Dermis microvascular lymphatic vessel endothelial cell (primary cell): ENCODE data around the gene ARMC12. TPM values are rescaled to one million over a fixed set of nuclear protein-coding genes. Genes with fewer than 3 reads are reported as not detected.

Experiments used
- DNase-seq, 2 donors: peaks; one replicate each; pipeline versions ENCODE4 v3.0.0 to v3.0.0-alpha.2; 2010; ENCODE audit warnings: low read depth in 2 of 2
- total RNA-seq: library from RNA; depleted of rRNA; stranded (reverse); fragments of >200 nt; gene quantifications from 2 replicates; pipeline ENCODE4 v1.2.1, GENCODE V29; 2014

Gene ARMC12
- total RNA-seq, 1 donor from 2014 or later: 0.39 TPM

- DNase-seq: no peak
These were observed 38.2 kb downstream of the ARMC12 start for GRCh38 chr6:35775031-35775430.

- DNase-seq: no peak
These were observed 39.8 kb downstream of the ARMC12 start, which contains the start of gene CLPSL2 for GRCh38 chr6:35776364-35777215. Gene CLPSL2, plus strand, starts transcription at chr6:35776598. Its CDS starts 21 bp downstream, at chr6:35776619.

GRCh38 chr6:35777356-35778102, 40.7 kb downstream of the ARMC12 start:
- DNase-seq: no peak

- no peak for DNase-seq
These were observed 41.6 kb downstream of the ARMC12 start for GRCh38 chr6:35778437-35778836.

- no peak for DNase-seq
These were observed 43.9 kb downstream of the ARMC12 start, which contains the start of gene CLPSL1 for GRCh38 chr6:35780719-35781118. Gene CLPSL1, plus strand, starts transcription at chr6:35781019. Its CDS starts 92 bp downstream, at chr6:35781111.

DNA sequence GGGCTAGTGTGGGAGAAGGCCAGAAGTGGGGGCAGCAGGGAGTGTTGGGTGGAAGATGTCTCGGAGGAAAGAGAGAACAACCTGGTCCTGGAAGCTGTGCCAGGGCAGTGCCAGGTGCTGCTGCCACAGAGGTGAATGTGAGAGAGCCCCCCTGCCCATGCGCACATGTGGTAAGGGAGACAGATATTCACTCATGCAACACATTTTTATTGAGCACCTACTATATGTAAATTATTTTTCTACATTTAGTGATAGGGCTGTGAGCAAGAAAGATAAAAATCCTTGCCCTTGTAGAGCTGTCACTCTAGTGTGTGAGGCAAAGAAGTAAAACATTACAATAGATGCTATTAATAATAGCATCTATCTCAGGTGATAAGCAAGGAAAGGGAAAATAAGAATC, 44.5 kb downstream of the ARMC12 start:
- DNase-seq: no peak

GRCh38 chr6:35782424-35782823, 45.6 kb downstream of the ARMC12 start:
- no peak for DNase-seq

- DNase-seq: no peak
These were observed 47.4 kb downstream of the ARMC12 start for GRCh38 chr6:35784200-35784599.

DNA sequence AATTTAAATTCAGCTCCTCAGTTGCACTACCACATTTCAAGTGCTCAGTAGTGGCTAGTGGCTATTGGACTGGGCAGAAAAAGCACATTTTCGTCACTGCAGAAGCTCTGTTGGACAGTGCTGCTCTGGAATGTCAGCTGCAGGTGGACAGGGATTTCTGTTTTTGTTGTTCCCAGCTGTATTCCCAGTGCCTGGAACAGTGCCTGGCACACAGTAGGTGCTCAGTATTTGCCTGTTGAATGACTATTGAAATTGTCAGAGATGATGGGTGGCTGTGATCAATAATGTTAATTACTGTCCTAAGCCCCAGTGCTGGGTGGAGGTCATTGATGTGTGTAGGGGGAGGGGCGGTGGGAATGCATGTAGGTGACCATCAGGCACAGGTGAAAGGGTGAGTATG, 49.4 kb downstream of the ARMC12 start:
- no peak for DNase-seq

- DNase-seq: no peak
These were observed 50.0 kb downstream of the ARMC12 start for GRCh38 chr6:35786810-35787209.

- no peak for DNase-seq
These were observed 50.7 kb downstream of the ARMC12 start for GRCh38 chr6:35787266-35788218.

DNA sequence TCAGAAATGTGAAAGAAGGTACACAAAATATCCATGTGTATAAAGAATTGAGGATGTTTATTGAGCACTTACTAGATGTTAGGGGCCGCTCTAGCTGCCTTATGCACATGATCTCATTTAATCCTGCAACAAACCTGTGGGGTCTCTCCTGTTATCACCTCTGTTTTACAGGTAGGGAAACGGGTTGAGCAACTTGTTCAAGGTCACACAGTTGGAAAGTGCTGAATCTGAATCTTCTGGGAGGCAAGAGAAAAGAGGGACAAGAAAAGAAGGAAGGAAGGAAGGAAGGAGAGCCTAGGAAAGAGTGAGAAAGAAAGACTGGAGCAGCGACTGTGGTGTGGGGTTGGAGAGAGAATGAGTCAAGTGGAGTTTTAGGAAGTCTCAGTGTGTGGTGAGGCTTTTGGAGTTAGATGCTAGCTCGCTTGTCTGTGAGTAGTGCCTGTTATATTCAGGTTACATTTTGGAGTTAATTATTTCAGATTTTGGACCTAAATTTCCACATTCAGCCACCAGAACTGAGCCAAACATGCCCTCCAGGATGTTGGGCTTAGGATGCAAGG, 51.7 kb downstream of the ARMC12 start:
- DNase-seq: no peak

DNA sequence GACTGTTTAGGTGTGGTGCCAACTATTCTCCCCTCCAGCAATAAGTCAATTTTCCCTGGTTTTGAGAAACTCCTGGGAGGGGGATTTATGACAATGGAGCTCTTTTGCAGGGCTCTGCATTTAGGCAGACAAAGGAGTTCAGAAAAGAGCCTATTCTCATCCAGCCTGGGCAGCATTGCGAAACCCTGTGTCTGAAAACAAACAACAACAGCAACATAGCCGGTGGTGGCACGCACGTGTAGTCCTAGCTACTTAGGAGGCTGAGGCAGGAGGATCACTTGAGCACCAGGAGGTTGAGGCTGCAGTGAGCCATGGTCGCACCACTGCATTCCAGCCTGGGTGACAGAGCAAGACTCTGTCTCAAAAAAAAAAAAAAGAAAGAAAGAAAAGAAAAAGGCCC, 53.9 kb downstream of the ARMC12 start:
- no peak for DNase-seq

DNA sequence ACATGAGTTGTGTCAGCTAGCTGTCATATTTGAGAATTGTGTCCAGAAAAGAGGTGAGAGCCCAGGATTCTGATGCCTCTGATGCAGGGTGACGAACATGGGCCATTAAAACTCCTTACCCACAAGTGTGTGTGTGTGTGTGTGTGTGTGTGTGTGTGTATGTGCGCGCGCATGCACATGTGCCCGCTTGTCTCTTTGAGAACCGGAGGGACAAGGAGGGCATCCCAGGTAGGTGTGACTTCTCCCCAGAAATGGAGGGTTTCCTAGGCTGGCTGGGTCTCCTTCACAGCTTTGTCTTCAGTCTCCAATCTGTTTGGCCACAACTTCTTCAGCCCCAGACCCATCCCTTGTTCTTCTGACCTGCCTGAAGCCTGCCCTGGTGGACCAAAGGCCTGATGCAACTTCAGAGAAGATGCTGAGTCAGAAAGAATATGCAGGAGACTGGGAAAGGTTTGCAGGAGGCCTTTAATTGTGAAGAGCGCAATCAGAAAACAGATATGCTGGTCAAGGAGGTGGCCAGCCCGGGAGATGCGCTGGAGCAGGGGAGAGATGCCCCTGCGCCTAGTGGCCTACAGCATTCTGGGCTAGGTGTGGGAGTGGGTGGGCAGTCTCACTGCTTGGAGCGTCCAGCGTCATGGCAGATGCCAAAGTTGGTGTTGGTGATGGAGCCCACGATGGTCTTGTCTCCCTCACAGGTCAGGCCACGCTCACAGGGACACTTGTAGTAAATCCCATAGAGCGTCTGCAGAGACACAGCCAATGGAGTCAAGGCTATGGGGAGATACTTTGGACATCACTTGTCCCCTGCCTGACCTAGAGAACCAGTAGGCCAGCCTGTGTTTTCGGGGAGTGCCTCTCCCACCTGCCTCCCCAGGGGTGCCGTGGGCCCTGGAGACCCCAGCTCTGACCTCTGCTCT, 58.0 kb downstream of the ARMC12 start:
- no peak for DNase-seq

GRCh38 chr6:35795453-35796071, 58.7 kb downstream of the ARMC12 start:
- no peak for DNase-seq

DNA sequence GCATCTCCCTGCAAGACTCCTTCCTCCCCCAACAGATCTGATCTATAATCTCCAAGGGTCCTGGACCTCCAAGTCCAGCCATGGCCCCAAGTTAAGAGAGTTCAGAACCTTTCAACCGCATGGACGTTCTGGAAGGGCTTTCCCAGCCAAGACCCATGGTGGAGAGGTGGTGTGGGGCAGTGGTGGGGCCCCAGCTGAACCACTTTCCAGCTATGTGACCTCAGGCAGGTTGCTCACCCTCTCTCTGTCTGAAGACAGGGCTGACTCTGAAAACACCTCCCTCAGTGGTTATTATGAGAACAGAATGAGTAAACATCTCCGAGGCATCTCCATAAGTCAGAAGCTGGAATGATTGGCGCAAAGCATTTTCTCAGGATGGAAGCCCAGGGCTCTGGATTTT, 59.4 kb downstream of the ARMC12 start:
- no peak for DNase-seq

DNA sequence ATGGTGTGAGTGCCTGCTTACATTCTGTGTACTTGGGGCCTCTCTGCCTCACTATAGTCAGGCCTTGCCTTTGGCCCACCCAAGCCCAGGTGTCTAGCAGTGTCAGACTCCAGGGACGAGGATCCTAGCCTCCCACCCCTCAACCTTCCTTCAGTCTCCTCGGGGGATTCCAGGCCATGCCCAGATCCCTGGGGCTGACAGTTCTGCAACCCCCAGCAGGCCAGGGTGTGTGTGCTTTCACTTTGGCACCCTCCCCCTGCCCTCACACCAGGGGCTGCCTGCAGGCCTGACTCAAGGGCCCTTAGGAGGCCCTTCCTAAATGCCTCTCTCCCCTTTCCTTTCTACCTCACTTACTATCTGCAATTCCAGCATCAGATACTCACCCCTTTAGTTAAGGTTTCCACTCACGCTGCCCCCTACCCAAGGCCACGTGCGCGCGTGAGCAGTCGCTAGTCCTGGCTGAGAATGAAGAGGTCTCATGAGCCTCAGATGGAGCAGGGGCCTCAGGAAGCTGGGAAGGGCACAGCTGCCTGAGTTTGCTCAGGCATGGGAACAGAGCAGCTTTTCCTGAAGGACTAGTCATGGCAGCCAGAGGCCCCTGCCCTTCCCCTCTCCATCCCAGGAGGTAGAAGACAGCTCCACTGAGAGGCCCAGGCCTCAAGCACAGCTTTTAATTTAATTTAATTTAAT, 61.1 kb downstream of the ARMC12 start:
- DNase-seq: no peak
